Liver (tissue), 3 donors: ENCODE results near the gene ARF1.

Experiments
- ATF3 ChIP-seq: IDR thresholded peaks from 2 replicates; pipeline ENCODE4 v1.6.1; 2016; ENCODE audit warnings: antibody characterized with exemption
- CTCF ChIP-seq: fragments of 150-350 bp; IDR thresholded peaks from 2 replicates; pipeline ENCODE4 v1.5.1; 2017; ENCODE audit warnings: improper control_type of control experiment, low read depth, low read length; ENCODE audit not compliant: missing input control
- EGR1 ChIP-seq, 2 donors: IDR thresholded peaks; 2 replicates each; pipeline ENCODE4 v1.6.1; 2016 to 2018; ENCODE audit warnings: antibody characterized with exemption in 2 of 2, low read depth in 2 of 2
- FOXA2 ChIP-seq: IDR thresholded peaks from 2 replicates; pipeline ENCODE4 v1.6.1; 2016; ENCODE audit warnings: antibody characterized with exemption
- HNF4A ChIP-seq, 2 donors: conservative IDR thresholded peaks; 2 replicates each; pipeline ENCODE4 v1.6.1; 2016; ENCODE audit warnings: antibody characterized with exemption in 2 of 2, mild to moderate bottlenecking in 2 of 2
- HNF4G ChIP-seq: IDR thresholded peaks from 2 replicates; pipeline ENCODE4 v1.6.1; 2016; ENCODE audit warnings: antibody characterized with exemption
- JUND ChIP-seq, 2 donors: IDR thresholded peaks; 2 replicates each; pipeline ENCODE4 v1.6.1; 2016; ENCODE audit warnings: antibody characterized with exemption in 2 of 2
- REST ChIP-seq: IDR thresholded peaks from 2 replicates; pipeline ENCODE4 v1.6.1; 2016; ENCODE audit warnings: antibody characterized with exemption, mild to moderate bottlenecking
- RXRA ChIP-seq, 2 donors: IDR thresholded peaks; 2 replicates each; pipeline ENCODE4 v1.6.1; 2017 to 2018; ENCODE audit warnings: antibody characterized with exemption in 2 of 2, mild to moderate bottlenecking in 1 of 2
- SP1 ChIP-seq: IDR thresholded peaks from 2 replicates; pipeline ENCODE4 v1.6.1; 2018; ENCODE audit warnings: antibody characterized with exemption, mild to moderate bottlenecking
- TAF1 ChIP-seq: conservative IDR thresholded peaks from 2 replicates; pipeline ENCODE4 v1.6.1; 2016; ENCODE audit warnings: antibody characterized with exemption, mild to moderate bottlenecking
- YY1 ChIP-seq: IDR thresholded peaks from 2 replicates; pipeline ENCODE4 v1.6.1; 2016; ENCODE audit warnings: antibody characterized with exemption, mild to moderate bottlenecking
- TF ChIP-seq, protein P1 (sequence below): IDR thresholded peaks from 2 replicates; pipeline ENCODE4 v1.6.1; 2016; ENCODE audit warnings: antibody characterized with exemption
- TF ChIP-seq, protein P2 (sequence below): IDR thresholded peaks from 2 replicates; pipeline ENCODE4 v1.6.1; 2016; ENCODE audit warnings: antibody characterized with exemption
- donor health status: healthy.
- donor health status: healthy.

GRCh38 chr1:228120857-228121489, 38.5 kb downstream of the ARF1 start:
- TF ChIP-seq CTCF, result no peak
- no peak for TF ChIP-seq TAF1
- no peak for TF ChIP-seq EGR1 (IDR thresholded peaks at IDR 0.05; ENCODE audit: low read depth in 2 of 2)
- TF ChIP-seq, protein P1, sequence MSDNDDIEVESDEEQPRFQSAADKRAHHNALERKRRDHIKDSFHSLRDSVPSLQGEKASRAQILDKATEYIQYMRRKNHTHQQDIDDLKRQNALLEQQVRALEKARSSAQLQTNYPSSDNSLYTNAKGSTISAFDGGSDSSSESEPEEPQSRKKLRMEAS, result no peak
- TF ChIP-seq REST, result no peak
- TF ChIP-seq, protein P2, sequence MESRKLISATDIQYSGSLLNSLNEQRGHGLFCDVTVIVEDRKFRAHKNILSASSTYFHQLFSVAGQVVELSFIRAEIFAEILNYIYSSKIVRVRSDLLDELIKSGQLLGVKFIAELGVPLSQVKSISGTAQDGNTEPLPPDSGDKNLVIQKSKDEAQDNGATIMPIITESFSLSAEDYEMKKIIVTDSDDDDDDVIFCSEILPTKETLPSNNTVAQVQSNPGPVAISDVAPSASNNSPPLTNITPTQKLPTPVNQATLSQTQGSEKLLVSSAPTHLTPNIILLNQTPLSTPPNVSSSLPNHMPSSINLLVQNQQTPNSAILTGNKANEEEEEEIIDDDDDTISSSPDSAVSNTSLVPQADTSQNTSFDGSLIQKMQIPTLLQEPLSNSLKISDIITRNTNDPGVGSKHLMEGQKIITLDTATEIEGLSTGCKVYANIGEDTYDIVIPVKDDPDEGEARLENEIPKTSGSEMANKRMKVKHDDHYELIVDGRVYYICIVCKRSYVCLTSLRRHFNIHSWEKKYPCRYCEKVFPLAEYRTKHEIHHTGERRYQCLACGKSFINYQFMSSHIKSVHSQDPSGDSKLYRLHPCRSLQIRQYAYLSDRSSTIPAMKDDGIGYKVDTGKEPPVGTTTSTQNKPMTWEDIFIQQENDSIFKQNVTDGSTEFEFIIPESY, result no peak
- TF ChIP-seq JUND (IDR thresholded peaks at IDR 0.05), result no peak
- no peak for TF ChIP-seq HNF4G
- TF ChIP-seq SP1, result no peak
- no peak for TF ChIP-seq YY1
- no peak for TF ChIP-seq ATF3
- no peak for TF ChIP-seq HNF4A (conservative IDR thresholded peaks at IDR 0.05)
- no peak for TF ChIP-seq RXRA (IDR thresholded peaks at IDR 0.05)
- no peak for TF ChIP-seq FOXA2
